Panc1 (cell line): ENCODE results near the gene EFNA5. TPM values are rescaled to one million over a fixed set of nuclear protein-coding genes. Genes with fewer than 3 reads are reported as not detected.

Experiments
- ATAC-seq: fragments of 200-7000 bp; cut with Tn5 transposase; 2 replicates; pipeline ENCODE4 v1.9.1; 2020; ENCODE audit warnings: mild to moderate bottlenecking, moderate library complexity
- BruUV-seq: library from RNA; stranded (reverse); fragments of 400-500 nt; replicated peaks from 2 replicates; lab custom pipeline; 2021; lab: Mats Ljungman, UMichigan
- CTCF ChIA-PET: fragments of 300-600 bp; sonication (Branson Sonifier 250); formaldehyde crosslinking; loops from one replicate; lab custom pipeline; 2022; ENCODE audit warnings: antibody characterized with exemption; lab: Charles Lee
- POLR2A ChIA-PET: fragments of 300-600 bp; sonication (Branson Sonifier 250); formaldehyde crosslinking; loops from one replicate; lab custom pipeline; 2022; ENCODE audit warnings: antibody characterized with exemption; lab: Charles Lee
- DNase-seq: peaks from one replicate; pipeline ENCODE4 v3.0.0-alpha.2; 2010; ENCODE audit warnings: low read depth, low spot score
- H3K27ac ChIP-seq: 2 replicates; pipeline ENCODE4 v1.5.1; 2011; ENCODE audit warnings: mild to moderate bottlenecking, low read length, inconsistent platforms
- H3K27me3 ChIP-seq: fragments of 200-500 bp; sonication (Bioruptor generic); 2 replicates; pipeline ENCODE4 v1.6.0; 2014; ENCODE audit warnings: low read length, inconsistent platforms; ENCODE audit not compliant: control insufficient read depth, insufficient read depth
- H3K36me3 ChIP-seq: fragments of 200-500 bp; sonication (Bioruptor generic); 2 replicates; pipeline ENCODE4 v1.5.1; 2014; ENCODE audit warnings: inconsistent platforms, mild to moderate bottlenecking, low read length, moderate library complexity; ENCODE audit not compliant: control insufficient read depth, insufficient read depth
- H3K4me1 ChIP-seq: 2 replicates; pipeline ENCODE4 v1.5.1; 2011; ENCODE audit warnings: inconsistent platforms, mild to moderate bottlenecking, low read length, moderate library complexity; ENCODE audit not compliant: control insufficient read depth, insufficient read depth
- H3K4me3 ChIP-seq, 2 experiments: 2 replicates each; pipeline ENCODE4 v1.5.1; 2011 to 2012; ENCODE audit warnings: low read depth in 2 of 2, low read length in 2 of 2, mild to moderate bottlenecking in 2 of 2, inconsistent platforms in 1 of 2, moderate library complexity in 1 of 2
- H3K9me3 ChIP-seq: fragments of 200-500 bp; sonication (Bioruptor generic); 2 replicates; pipeline ENCODE4 v1.5.1; 2014; ENCODE audit warnings: low read depth, mild to moderate bottlenecking, inconsistent platforms, low read length, moderate library complexity; ENCODE audit not compliant: control insufficient read depth, insufficient read depth
- POLR2AphosphoS5 ChIP-seq: IDR thresholded peaks from 2 replicates; pipeline ENCODE4 v1.6.1; 2012; ENCODE audit warnings: mild to moderate bottlenecking, low read depth, low read length, moderate library complexity
- SIN3A ChIP-seq: IDR thresholded peaks from 2 replicates; pipeline ENCODE4 v1.6.1; 2012; ENCODE audit warnings: low read depth, mild to moderate bottlenecking, low read length, moderate library complexity, borderline replicate concordance; ENCODE audit not compliant: insufficient read depth
- TCF7L2 ChIP-seq: IDR thresholded peaks from 2 replicates; pipeline ENCODE4 v1.6.1; 2011; ENCODE audit warnings: mild to moderate bottlenecking, low read depth, low read length, inconsistent platforms
- in situ Hi-C: cut with HindIII; loops from 2 replicates; pipeline ENCODE4 v1.10.0; 2016; ENCODE audit warnings: low sequenced_read_pairs, low pct_unique_long_range_greater_than_20kb
- intact Hi-C: fragments of 100-400 bp; cut with micrococcal nuclease; formaldehyde crosslinking; loops from one replicate; pipeline ENCODE4 v1.10.0; 2022; ENCODE audit not compliant: unreplicated experiment
- total RNA-seq: library from RNA; stranded (reverse); gene quantifications from one replicate; pipeline ENCODE4 v1.2.1, GENCODE V29; 2021; ENCODE audit not compliant: unreplicated experiment
- TF ChIP-seq, protein P1 (sequence below), 2 experiments: IDR thresholded peaks; 2 replicates each; pipeline ENCODE4 v1.6.1; 2011 to 2012; ENCODE audit warnings: low read depth in 2 of 2, control low read depth in 1 of 2, low read length in 1 of 2, mild to moderate bottlenecking in 1 of 2, moderate library complexity in 1 of 2; ENCODE audit not compliant: insufficient read depth in 1 of 2
- TF ChIP-seq, protein P2 (sequence below): fragments of 450-650 bp; IDR thresholded peaks from 2 replicates; pipeline ENCODE4 v1.5.1; 2017; ENCODE audit warnings: mild to moderate bottlenecking

The EFNA5 gene
- total RNA-seq, 1 experiment from 2014 or later: 30.5 TPM

GRCh38 chr5:107652839-107653607 is 17.7 kb downstream of the EFNA5 start:
- intact Hi-C loops: no loop called here

DNA sequence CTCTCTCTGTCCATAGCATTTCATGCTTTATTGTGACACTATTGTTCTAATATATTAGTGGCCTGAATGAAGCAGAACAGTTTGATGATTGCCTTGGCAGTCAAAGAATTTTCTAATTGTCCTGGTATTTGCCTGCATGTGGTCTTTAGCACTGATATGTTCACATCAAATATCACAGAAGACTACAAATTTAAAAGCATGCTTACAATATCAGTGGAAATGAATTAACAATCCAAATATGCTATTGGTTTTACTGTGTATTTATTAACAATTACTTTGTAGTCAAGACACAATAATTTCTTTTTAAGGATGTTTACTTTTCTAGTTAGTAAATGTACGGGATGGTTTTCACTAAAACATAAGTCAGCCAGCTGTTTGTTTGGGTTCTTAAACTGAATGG is 18.3 kb downstream of the EFNA5 start:
- POLR2A ChIA-PET: no interaction called here
- CTCF ChIA-PET: no interaction called here
- H3K9me3 ChIP-seq: no peaks in the 10 kb centered on the region
- no peak overlapping the region for H3K27ac ChIP-seq
- TF ChIP-seq TCF7L2 (no peak), POLR2AphosphoS5 (no peak), SIN3A (no peak)
- TF ChIP-seq, protein P1, sequence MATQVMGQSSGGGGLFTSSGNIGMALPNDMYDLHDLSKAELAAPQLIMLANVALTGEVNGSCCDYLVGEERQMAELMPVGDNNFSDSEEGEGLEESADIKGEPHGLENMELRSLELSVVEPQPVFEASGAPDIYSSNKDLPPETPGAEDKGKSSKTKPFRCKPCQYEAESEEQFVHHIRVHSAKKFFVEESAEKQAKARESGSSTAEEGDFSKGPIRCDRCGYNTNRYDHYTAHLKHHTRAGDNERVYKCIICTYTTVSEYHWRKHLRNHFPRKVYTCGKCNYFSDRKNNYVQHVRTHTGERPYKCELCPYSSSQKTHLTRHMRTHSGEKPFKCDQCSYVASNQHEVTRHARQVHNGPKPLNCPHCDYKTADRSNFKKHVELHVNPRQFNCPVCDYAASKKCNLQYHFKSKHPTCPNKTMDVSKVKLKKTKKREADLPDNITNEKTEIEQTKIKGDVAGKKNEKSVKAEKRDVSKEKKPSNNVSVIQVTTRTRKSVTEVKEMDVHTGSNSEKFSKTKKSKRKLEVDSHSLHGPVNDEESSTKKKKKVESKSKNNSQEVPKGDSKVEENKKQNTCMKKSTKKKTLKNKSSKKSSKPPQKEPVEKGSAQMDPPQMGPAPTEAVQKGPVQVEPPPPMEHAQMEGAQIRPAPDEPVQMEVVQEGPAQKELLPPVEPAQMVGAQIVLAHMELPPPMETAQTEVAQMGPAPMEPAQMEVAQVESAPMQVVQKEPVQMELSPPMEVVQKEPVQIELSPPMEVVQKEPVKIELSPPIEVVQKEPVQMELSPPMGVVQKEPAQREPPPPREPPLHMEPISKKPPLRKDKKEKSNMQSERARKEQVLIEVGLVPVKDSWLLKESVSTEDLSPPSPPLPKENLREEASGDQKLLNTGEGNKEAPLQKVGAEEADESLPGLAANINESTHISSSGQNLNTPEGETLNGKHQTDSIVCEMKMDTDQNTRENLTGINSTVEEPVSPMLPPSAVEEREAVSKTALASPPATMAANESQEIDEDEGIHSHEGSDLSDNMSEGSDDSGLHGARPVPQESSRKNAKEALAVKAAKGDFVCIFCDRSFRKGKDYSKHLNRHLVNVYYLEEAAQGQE (IDR thresholded peaks at IDR 0.05; ENCODE audit: insufficient read depth in 1 of 2, low read depth in 2 of 2, low read length in 1 of 2): no peak
- TF ChIP-seq, protein P2, sequence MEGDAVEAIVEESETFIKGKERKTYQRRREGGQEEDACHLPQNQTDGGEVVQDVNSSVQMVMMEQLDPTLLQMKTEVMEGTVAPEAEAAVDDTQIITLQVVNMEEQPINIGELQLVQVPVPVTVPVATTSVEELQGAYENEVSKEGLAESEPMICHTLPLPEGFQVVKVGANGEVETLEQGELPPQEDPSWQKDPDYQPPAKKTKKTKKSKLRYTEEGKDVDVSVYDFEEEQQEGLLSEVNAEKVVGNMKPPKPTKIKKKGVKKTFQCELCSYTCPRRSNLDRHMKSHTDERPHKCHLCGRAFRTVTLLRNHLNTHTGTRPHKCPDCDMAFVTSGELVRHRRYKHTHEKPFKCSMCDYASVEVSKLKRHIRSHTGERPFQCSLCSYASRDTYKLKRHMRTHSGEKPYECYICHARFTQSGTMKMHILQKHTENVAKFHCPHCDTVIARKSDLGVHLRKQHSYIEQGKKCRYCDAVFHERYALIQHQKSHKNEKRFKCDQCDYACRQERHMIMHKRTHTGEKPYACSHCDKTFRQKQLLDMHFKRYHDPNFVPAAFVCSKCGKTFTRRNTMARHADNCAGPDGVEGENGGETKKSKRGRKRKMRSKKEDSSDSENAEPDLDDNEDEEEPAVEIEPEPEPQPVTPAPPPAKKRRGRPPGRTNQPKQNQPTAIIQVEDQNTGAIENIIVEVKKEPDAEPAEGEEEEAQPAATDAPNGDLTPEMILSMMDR: no peak
- ATAC-seq: no peak
- H3K36me3 ChIP-seq: no peaks in the 10 kb centered on the region; the same call in 1 of the 2 replicates
- H3K4me1 ChIP-seq: peaks cover 7% of the 10 kb centered on the region
- no peak for DNase-seq
- intact Hi-C loops: no loop called here
- H3K27me3 ChIP-seq: no peaks in the 10 kb centered on the region
- in situ Hi-C loops: no loop called here
- no TSS peak for BruUV-seq
- H3K4me3 ChIP-seq: no peak overlapping the region

More at GRCh38 chr5:107652839-107653607, 17.7 kb downstream of the EFNA5 start:
- no peak for DNase-seq
- BruUV-seq: no TSS peak
- peak; percentile 60; the same call in 1 of the 2 replicates for ATAC-seq
- ChIA-PET CTCF (no interaction called here), POLR2A (no interaction called here)
- Histone ChIP-seq H3K4me3 (no peak overlapping the region), H3K36me3 (no peaks in the 10 kb centered on the region; the same call in 1 of the 2 replicates), H3K4me1 (peaks cover 7% of the 10 kb centered on the region), H3K27me3 (no peaks in the 10 kb centered on the region), H3K9me3 (no peaks in the 10 kb centered on the region), H3K27ac (peak overlapping the region; percentile 44)
- TF ChIP-seq, protein P2: no peak
- TF ChIP-seq POLR2AphosphoS5 (no peak), SIN3A (no peak), TCF7L2 (no peak)
- TF ChIP-seq, protein P1 (IDR thresholded peaks at IDR 0.05; ENCODE audit: insufficient read depth in 1 of 2, low read depth in 2 of 2, low read length in 1 of 2): no peak
- in situ Hi-C loops: no loop called here
